ENCODE data around the gene CERS6.

DNA sequence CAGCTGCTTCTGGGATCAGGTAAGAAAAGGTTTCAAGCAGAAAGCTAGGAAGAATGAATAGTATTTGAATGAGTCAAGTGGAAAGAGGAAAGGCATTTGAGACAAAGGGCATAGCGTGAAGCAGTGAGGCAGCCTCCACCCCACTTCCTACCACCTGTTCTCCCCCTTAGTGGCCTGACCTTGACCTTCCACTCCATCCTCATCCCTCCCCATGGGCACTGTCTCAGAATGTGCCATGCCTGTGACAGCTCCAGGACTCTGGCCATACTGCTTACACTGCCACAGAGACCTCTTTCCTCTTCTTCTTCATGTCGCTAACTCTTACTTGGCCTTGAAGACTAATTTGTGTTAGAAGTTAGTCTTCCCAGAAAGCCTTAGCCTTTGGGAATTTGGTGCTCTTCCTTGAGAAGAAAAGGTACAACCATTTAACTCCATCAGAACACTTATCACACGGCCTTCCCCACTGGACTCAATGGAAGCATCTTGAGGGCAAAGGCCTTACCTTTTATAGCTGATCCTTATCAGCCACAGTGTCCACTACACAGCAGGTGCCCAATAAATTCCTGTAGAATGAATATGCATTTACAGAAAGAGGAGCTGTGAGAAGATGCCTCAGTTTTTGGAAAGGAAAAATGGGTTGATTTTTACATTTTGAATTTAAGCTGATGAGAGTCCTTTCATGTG is 331.2 kb downstream of the CERS6 start:
- TF ChIP-seq, protein P1, sequence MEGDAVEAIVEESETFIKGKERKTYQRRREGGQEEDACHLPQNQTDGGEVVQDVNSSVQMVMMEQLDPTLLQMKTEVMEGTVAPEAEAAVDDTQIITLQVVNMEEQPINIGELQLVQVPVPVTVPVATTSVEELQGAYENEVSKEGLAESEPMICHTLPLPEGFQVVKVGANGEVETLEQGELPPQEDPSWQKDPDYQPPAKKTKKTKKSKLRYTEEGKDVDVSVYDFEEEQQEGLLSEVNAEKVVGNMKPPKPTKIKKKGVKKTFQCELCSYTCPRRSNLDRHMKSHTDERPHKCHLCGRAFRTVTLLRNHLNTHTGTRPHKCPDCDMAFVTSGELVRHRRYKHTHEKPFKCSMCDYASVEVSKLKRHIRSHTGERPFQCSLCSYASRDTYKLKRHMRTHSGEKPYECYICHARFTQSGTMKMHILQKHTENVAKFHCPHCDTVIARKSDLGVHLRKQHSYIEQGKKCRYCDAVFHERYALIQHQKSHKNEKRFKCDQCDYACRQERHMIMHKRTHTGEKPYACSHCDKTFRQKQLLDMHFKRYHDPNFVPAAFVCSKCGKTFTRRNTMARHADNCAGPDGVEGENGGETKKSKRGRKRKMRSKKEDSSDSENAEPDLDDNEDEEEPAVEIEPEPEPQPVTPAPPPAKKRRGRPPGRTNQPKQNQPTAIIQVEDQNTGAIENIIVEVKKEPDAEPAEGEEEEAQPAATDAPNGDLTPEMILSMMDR (IDR thresholded peaks at IDR 0.05), result no peak
- TF ChIP-seq POLR2A (IDR thresholded peaks at IDR 0.05; ENCODE audit: low read depth), result no peak
- TF ChIP-seq POLR2AphosphoS5 (IDR thresholded peaks at IDR 0.05), result no peak

Data from esophagus muscularis mucosa (tissue), 3 donors.